ENCODE data around the gene LCN1.
"Not testable (repeated sequence)": the region's sequence is repeated elsewhere in the genome, so short reads cannot be mapped to it uniquely, and the experiment has no call there.

The LCN1 gene

DNA sequence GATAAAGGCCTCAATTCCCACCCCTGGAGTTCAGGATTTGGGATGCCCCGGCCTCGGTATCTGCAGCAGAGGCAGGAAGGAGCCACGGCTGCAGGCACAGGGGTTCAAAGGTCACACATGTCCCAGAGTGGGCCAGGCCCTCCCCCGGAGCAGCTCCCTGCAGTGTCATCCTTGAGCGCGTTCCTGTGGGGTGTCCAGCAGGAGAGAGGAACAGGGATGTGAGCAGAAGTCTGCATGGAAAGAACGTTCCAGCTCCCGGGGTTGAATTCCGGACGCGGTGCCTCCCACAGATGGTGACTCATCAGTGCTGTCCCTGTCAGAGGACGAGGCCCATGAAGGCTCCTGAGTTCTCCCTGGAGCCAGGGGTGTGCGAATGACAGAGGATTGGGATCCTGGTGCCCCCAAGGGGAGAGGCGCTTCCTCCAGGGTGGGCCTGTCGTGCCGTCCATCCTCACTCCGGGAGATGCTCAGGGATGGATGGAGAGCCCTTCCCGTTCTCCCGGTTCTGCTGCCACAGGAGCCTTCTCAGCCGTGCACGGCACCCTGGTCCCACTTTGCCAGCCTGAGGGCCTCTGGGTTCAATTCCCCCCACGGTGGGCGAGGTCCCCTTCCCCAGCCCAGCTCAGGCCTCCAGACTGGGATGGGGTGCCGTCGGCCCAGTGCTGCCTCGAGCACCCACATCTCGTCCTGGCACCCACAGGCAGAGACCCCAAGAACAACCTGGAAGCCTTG lies 3.1 kb downstream of the LCN1 start:
- DNase-seq = no peak

DNA sequence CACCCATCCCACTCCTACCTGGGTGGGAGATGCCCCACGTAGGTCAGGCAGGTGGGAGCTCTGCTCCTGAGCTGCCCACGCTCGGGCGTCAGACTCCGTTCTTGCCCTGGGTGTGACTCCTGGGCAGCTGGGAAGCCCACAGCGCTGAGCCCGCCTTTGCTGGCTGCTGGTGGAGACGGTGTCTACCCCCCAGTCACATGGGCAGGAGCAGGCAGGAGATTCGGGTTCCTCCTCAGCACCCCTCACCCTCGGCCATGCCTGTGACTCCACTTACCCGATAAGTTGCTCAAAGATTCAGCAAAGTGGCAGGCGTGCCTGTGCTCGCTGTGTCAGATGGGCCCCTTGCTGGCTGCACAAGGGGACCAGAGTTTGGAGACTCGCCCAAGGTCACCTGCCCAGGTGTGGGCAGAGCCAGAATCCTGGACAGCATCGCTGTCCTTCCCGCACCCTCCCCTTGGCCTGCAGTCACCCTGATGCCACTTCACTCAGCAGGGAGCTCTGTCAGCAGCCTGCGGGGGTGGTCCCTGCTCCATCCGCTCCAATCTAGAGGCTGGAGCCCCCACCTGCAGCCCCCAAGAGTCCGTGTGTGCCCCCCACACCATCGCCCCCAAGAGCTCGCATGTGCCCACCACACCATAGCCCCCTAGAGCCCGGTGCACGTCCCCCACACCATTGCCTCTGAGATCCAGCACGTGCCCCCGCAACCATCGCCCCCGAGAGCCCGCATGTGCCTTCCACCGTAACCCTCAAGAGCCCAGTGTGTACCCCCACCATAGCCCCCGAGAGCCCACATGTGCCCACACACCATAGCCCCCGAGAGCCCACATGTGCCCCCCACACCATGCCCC lies 4.2 kb downstream of the LCN1 start:
- DNase-seq = no peak

GRCh38 chr9:135526089-135526729 lies 5.0 kb downstream of the LCN1 start:
- DNase-seq = no peak

- no peak for DNase-seq
These were observed 5.7 kb downstream of the LCN1 start for GRCh38 chr9:135526730-135527571.

DNA sequence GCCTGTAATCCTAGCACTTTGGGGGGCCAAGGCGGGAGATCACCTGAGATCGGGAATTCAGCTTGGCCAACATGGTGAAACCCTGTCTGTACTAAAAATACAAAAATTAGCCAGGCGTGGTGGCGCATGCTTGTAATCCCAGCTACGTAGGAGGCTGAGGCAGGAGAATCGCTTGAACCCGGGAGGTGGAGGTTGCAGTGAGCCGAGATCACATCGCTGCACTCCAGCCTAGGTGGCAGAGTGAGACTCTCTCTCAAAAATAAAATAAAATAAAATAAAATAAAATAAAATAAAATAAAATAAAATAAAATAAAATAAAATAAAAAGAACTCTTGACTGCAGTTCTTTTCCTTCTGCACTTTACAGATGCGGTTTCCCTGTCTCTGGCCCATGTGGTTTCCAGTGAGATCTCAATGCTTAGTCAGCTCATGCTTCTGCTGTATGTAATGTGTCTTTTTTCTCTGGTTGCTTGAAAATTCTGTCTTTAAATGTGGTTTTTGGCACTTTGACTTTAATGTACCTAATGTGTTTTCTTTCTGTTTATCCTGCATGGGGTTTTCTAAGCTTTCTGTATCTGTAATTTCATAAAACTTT lies 7.7 kb downstream of the LCN1 start:
- DNase-seq = not testable (repeated sequence)

- DNase-seq = no peak
These were observed 8.9 kb downstream of the LCN1 start for GRCh38 chr9:135530146-135530545.

GRCh38 chr9:135531096-135531495 lies 9.9 kb downstream of the LCN1 start:
- no peak for DNase-seq

GRCh38 chr9:135533113-135533512 lies 11.9 kb downstream of the LCN1 start:
- no peak for DNase-seq

GRCh38 chr9:135533674-135534073 lies 12.4 kb downstream of the LCN1 start:
- no peak for DNase-seq

DNA sequence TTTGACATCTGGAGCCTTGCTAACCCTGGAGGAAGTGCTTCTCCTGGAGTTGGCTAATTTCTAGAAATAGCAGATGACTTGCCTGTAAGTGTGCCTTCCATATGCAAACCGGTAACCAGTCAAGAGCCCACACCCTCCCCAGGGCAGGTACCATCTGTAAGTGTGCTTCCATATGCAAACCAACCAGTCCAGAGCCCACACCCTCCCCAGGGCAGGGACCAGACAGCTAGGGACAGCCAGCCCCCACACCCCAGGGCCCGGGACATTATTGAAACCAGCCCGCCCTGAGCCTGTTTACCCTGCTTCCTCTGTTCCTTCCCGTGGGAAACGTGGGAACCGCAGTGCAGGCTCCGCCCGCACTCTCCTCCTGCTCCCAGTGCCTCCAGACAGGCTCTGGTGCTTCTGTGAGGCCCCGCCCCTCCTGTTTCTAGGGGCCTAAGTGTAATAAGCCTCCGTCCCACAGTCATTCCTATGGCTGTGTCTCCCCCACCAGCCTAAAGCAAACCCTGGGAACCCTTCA lies 13.0 kb downstream of the LCN1 start:
- not testable (repeated sequence) for DNase-seq

GRCh38 chr9:135534826-135535225 lies 13.6 kb downstream of the LCN1 start:
- DNase-seq = not testable (repeated sequence)

DNA sequence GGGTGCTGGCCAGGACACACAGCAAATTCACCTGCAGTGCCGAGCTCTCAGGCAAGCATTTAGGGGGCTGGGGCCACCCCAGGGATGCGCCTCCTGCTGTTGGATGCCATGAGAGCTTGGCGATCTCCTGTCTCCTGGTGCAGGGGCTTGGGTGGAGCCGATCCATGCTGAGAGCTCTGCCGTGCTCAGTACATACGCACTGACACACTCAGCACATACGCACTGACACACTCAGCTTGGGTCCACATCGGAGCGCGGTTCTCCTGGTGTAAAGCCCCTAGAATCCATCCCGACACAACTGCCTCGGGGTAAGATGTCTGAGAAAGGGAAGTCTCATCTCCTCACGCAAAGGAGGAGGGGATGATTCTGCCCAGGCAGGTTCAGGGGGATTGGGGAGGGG lies 14.4 kb downstream of the LCN1 start:
- not testable (repeated sequence) for DNase-seq

DNA sequence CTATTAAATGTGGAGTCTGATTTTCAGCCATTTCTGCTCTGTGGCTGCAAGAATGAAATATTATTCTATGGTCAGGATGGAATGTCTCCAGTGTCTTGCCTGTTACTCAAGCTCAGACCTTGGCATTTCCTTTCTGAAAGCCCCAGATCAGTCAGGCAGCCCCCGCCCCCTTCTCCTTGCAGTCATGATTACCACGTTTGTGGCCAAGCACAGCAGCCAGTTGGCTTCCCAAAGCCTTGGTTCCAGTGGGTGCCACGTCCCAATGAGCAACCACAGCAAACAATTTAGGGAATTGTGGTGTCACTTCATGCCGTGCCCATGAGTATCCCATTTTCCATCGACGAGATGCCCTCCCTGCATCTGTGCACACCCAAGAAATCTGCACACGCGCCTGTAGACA lies 15.0 kb downstream of the LCN1 start:
- no peak for DNase-seq

DNA sequence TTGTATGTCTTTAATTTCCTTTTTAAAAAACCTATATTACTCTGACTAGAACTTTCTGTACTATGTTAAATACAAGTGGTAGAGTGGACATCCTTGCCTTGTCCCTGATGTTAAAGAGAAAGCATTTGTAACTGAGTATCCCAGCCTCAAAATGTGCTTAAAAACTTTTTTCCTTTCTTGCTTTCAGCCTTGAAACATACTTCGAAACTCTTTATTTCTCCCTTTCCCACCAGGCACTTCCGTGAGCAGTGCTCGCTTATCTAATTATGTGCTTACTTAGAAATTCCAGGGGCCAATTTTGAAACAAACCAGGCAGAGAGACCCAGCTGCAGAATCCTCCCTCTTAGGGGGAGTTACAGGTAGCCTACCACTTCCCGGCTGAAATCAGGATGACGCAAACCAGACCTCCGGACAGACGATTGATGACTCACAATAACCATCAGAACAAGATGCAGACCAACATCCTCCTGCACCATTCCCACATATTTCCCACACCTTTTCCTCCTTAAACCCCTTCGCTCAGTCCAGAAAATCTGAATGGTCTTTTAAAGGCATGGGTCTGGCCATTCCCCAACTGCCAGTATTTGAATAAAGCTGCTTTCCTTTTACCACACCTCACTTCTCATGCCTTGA lies 22.1 kb downstream of the LCN1 start:
- not testable (repeated sequence) for DNase-seq

GRCh38 chr9:135544981-135545635 lies 23.9 kb downstream of the LCN1 start:
- DNase-seq = no peak

DNA sequence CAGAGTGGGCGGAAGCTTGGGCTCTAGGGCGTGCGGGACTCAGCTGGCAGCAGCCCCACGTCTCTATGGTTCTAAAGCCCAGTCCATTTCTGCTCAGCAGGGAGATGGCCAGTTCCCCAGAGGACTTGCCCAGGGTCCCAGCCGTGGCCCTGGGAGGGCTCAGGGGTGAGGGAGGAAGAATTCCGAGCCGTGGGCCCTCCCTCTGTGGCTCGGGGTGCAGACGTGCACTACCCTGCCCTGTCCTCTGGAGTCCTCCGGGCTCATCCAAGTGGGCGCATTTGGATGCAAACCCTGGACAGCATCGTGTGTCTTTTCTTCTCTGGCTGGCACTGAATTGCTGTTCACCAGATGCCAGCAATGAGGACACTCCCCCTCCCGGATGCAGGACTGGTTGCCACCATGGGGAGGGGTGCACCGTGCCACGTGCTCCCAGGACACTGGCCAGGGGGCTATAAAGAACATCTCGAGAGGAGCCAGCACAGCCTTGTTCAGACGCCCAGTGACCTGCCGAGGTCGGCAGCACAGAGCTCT lies 24.5 kb downstream of the LCN1 start, which contains the start of gene OBP2A:
OBP2A (plus strand) TSS at position 481 of the 531 bp plus-strand sequence. CDS start 55 bp downstream, outside the sequence.
- not testable (repeated sequence) for DNase-seq

- DNase-seq = not testable (repeated sequence)
These were observed 25.8 kb downstream of the LCN1 start for GRCh38 chr9:135546792-135547617.

- DNase-seq = no peak
These were observed 26.8 kb downstream of the LCN1 start for GRCh38 chr9:135547756-135548736.

All from NCI-H2029 treated with DMSO at 0.1 percent for 48 hours (cell line).